Uterus (tissue), 2 donors: ENCODE data around the gene RNF169.

ENCODE experiments used
- CTCF ChIP-seq, 4 experiments: fragments of 200-600 bp in 2 of 4; fragments of 450-650 bp in 2 of 4; sonication (generic) in 2 of 4; IDR thresholded peaks; one replicate each; pipeline ENCODE4 v1.5.1; 2016 to 2019; ENCODE audit warnings: antibody characterized with exemption in 4 of 4, mild to moderate bottlenecking in 2 of 4, moderate library complexity in 1 of 4
- POLR2A ChIP-seq, 2 donors: fragments of 450-650 bp; IDR thresholded peaks; one replicate each; pipeline ENCODE4 v1.6.1; 2016; ENCODE audit warnings: antibody characterized with exemption in 2 of 2, mild to moderate bottlenecking in 1 of 2, moderate library complexity in 1 of 2

GRCh38 chr11:74744277-74744676 is 4.4 kb upstream of the RNF169 start:
- TF ChIP-seq CTCF (IDR thresholded peaks at IDR 0.05) (no peak), POLR2A (IDR thresholded peaks at IDR 0.05) (no peak)
